ENCODE measurements around the gene ARHGEF38. TPM values are rescaled to one million over a fixed set of nuclear protein-coding genes. Genes with fewer than 3 reads are reported as not detected.

The ARHGEF38 gene
- total RNA-seq, 1 donor from 2014 or later: not detected

DNA sequence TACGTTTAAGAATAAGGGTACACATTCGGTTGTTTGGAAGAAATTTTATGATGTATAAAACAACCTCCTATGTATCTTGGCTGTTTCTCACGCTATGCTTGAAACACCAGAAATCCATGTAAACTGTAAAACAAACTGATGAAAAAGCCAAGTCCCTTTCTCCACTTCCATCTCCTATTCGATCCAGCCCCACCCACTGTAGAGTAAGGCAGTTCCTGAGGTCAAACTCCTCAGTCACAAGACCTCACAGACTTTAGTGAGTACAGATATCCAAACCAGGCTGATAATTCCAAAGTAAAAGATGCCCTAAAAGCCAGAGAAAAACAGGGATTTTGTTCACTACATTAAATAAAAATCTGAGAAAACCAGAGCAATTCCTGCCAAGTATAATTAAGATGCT lies 45.6 kb downstream of the ARHGEF38 start:
- Histone ChIP-seq H3K36me3 (ENCODE audit: insufficient read depth, low read length) (no peaks in the 10 kb centered on the region), H3K4me3 (ENCODE audit: insufficient read depth, low read depth, low read length) (no peak overlapping the region), H2AFZ (ENCODE audit: low read depth, low read length) (no peak overlapping the region), H3K79me2 (ENCODE audit: insufficient read depth, low read length) (no peaks in the 10 kb centered on the region), H3K9me3 (ENCODE audit: insufficient read depth, low read depth, low read length) (no peaks in the 10 kb centered on the region), H3K4me2 (ENCODE audit: low read length) (no peak overlapping the region), H3K27ac (ENCODE audit: low read depth, low read length) (no peak overlapping the region), H3K27me3 (ENCODE audit: insufficient read depth, low read length) (no peaks in the 10 kb centered on the region), H4K20me1 (ENCODE audit: insufficient read depth, low read length) (no peaks in the 10 kb centered on the region), H3K9ac (ENCODE audit: low read length) (no peak overlapping the region), H3K4me1 (ENCODE audit: insufficient read depth, low read length) (no peaks in the 10 kb centered on the region)
- Mint-ChIP-seq H3K27me3 (ENCODE audit: low read depth, unreplicated experiment) (no peaks in the 10 kb centered on the region), H3K4me1 (ENCODE audit: low read depth, unreplicated experiment) (peaks cover 2% of the 10 kb centered on the region), H3K36me3 (ENCODE audit: low read depth, unreplicated experiment) (no peaks in the 10 kb centered on the region), H3K4me3 (ENCODE audit: unreplicated experiment) (no peak overlapping the region), H3K27ac (ENCODE audit: unreplicated experiment) (no peak overlapping the region), H3K9me3 (ENCODE audit: unreplicated experiment) (no peaks in the 10 kb centered on the region)
- no peak for FAIRE-seq
- TF ChIP-seq, protein P1, sequence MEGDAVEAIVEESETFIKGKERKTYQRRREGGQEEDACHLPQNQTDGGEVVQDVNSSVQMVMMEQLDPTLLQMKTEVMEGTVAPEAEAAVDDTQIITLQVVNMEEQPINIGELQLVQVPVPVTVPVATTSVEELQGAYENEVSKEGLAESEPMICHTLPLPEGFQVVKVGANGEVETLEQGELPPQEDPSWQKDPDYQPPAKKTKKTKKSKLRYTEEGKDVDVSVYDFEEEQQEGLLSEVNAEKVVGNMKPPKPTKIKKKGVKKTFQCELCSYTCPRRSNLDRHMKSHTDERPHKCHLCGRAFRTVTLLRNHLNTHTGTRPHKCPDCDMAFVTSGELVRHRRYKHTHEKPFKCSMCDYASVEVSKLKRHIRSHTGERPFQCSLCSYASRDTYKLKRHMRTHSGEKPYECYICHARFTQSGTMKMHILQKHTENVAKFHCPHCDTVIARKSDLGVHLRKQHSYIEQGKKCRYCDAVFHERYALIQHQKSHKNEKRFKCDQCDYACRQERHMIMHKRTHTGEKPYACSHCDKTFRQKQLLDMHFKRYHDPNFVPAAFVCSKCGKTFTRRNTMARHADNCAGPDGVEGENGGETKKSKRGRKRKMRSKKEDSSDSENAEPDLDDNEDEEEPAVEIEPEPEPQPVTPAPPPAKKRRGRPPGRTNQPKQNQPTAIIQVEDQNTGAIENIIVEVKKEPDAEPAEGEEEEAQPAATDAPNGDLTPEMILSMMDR (IDR thresholded peaks at IDR 0.05; ENCODE audit: insufficient read depth, low read depth, low read length): no peak
- TF ChIP-seq EZH2 (IDR thresholded peaks at IDR 0.05; ENCODE audit: insufficient read depth, low read length): no peak
- no peak for DNase-seq (ENCODE audit: low read depth)

DNA sequence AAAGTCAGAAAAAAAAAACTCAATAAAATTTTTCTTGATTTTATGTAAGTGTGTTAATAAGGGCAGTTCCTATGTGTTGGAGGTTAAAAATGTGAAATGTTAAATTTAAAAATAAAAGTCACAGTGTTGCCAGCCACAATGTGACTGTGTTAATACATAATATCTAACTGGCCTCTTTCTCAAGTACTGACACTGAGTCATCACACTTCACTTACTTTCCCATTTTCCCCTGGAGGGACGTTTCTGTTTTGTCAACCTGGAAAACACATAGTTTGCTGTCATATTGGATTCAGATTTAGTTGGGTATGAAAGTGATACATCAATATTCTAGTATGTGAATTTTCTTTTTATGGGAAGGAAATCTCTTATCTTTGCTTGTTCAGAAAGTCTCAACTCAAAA lies 46.4 kb downstream of the ARHGEF38 start:
- no peak overlapping the region for H3K4me3 Mint-ChIP-seq (ENCODE audit: unreplicated experiment)
- no peak overlapping the region for H3K27ac Mint-ChIP-seq (ENCODE audit: unreplicated experiment)
- Histone ChIP-seq H3K4me2 (ENCODE audit: low read length) (no peak overlapping the region), H3K27me3 (ENCODE audit: insufficient read depth, low read length) (no peaks in the 10 kb centered on the region), H3K4me1 (ENCODE audit: insufficient read depth, low read length) (no peaks in the 10 kb centered on the region), H3K9me3 (ENCODE audit: insufficient read depth, low read depth, low read length) (no peaks in the 10 kb centered on the region), H3K79me2 (ENCODE audit: insufficient read depth, low read length) (no peaks in the 10 kb centered on the region), H2AFZ (ENCODE audit: low read depth, low read length) (no peak overlapping the region), H4K20me1 (ENCODE audit: insufficient read depth, low read length) (no peaks in the 10 kb centered on the region), H3K36me3 (ENCODE audit: insufficient read depth, low read length) (no peaks in the 10 kb centered on the region), H3K9ac (ENCODE audit: low read length) (no peak overlapping the region), H3K27ac (ENCODE audit: low read depth, low read length) (no peak overlapping the region), H3K4me3 (ENCODE audit: insufficient read depth, low read depth, low read length) (no peak overlapping the region)
- no peaks in the 10 kb centered on the region for H3K27me3 Mint-ChIP-seq (ENCODE audit: low read depth, unreplicated experiment)
- H3K4me1 Mint-ChIP-seq (ENCODE audit: low read depth, unreplicated experiment): peaks cover 2% of the 10 kb centered on the region
- no peaks in the 10 kb centered on the region for H3K36me3 Mint-ChIP-seq (ENCODE audit: low read depth, unreplicated experiment)
- FAIRE-seq: no peak
- no peaks in the 10 kb centered on the region for H3K9me3 Mint-ChIP-seq (ENCODE audit: unreplicated experiment)
- no peak for DNase-seq (ENCODE audit: low read depth)
- TF ChIP-seq EZH2 (IDR thresholded peaks at IDR 0.05; ENCODE audit: insufficient read depth, low read length): no peak
- TF ChIP-seq, protein P1 (IDR thresholded peaks at IDR 0.05; ENCODE audit: insufficient read depth, low read depth, low read length): no peak

DNA sequence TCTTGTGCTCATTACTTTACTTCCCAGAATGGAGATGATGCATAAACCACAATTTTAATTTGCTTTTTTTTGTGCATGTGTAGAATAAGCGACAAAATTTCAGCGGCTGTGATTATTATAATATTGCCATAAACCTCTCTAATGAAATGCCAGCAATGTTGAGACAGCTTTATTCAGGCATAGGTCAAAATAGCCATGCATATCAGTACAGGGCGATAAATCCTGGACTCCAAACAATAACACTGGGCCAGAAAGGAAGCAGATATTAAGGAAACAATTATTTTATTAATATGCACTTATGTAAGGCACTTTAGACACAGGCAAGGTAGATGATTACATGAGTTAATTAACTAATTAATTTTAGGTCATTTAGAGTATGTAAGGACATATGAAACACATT lies 47.1 kb downstream of the ARHGEF38 start:
- no peak overlapping the region for H3K9ac ChIP-seq (ENCODE audit: low read length)
- H3K9me3 ChIP-seq (ENCODE audit: insufficient read depth, low read depth, low read length): no peaks in the 10 kb centered on the region
- no peaks in the 10 kb centered on the region for H3K27me3 Mint-ChIP-seq (ENCODE audit: low read depth, unreplicated experiment)
- H3K4me1 Mint-ChIP-seq (ENCODE audit: low read depth, unreplicated experiment): peaks cover 2% of the 10 kb centered on the region
- H3K4me3 ChIP-seq (ENCODE audit: insufficient read depth, low read depth, low read length): no peak overlapping the region
- H3K36me3 Mint-ChIP-seq (ENCODE audit: low read depth, unreplicated experiment): no peaks in the 10 kb centered on the region
- FAIRE-seq (no peak), DNase-seq (ENCODE audit: low read depth) (no peak)
- no peaks in the 10 kb centered on the region for H4K20me1 ChIP-seq (ENCODE audit: insufficient read depth, low read length)
- TF ChIP-seq, protein P1 (IDR thresholded peaks at IDR 0.05; ENCODE audit: insufficient read depth, low read depth, low read length): no peak
- no peak for TF ChIP-seq EZH2 (IDR thresholded peaks at IDR 0.05; ENCODE audit: insufficient read depth, low read length)
- H3K79me2 ChIP-seq (ENCODE audit: insufficient read depth, low read length): no peaks in the 10 kb centered on the region
- H3K27ac Mint-ChIP-seq (ENCODE audit: unreplicated experiment): no peak overlapping the region
- H3K27me3 ChIP-seq (ENCODE audit: insufficient read depth, low read length): no peaks in the 10 kb centered on the region
- H2AFZ ChIP-seq (ENCODE audit: low read depth, low read length): no peak overlapping the region
- no peak overlapping the region for H3K4me3 Mint-ChIP-seq (ENCODE audit: unreplicated experiment)
- no peaks in the 10 kb centered on the region for H3K4me1 ChIP-seq (ENCODE audit: insufficient read depth, low read length)
- H3K4me2 ChIP-seq (ENCODE audit: low read length): no peak overlapping the region
- H3K27ac ChIP-seq (ENCODE audit: low read depth, low read length): no peak overlapping the region
- no peaks in the 10 kb centered on the region for H3K9me3 Mint-ChIP-seq (ENCODE audit: unreplicated experiment)
- H3K36me3 ChIP-seq (ENCODE audit: insufficient read depth, low read length): no peaks in the 10 kb centered on the region

Data from astrocyte (in vitro differentiated cells and primary cell).